Endometrium (tissue), 2 donors: ENCODE measurements around the gene RPL11.
"Not testable (repeated sequence)": the region's sequence is repeated elsewhere in the genome, so short reads cannot be mapped to it uniquely, and the experiment has no call there.

Source experiments
- FAIRE-seq: peaks from 2 replicates; lab custom pipeline; 2012; peaks lifted over from hg19 to GRCh38; lab: Jason Lieb, UNC
- donor health status: control.
- donor health status: control.

Gene RPL11

DNA sequence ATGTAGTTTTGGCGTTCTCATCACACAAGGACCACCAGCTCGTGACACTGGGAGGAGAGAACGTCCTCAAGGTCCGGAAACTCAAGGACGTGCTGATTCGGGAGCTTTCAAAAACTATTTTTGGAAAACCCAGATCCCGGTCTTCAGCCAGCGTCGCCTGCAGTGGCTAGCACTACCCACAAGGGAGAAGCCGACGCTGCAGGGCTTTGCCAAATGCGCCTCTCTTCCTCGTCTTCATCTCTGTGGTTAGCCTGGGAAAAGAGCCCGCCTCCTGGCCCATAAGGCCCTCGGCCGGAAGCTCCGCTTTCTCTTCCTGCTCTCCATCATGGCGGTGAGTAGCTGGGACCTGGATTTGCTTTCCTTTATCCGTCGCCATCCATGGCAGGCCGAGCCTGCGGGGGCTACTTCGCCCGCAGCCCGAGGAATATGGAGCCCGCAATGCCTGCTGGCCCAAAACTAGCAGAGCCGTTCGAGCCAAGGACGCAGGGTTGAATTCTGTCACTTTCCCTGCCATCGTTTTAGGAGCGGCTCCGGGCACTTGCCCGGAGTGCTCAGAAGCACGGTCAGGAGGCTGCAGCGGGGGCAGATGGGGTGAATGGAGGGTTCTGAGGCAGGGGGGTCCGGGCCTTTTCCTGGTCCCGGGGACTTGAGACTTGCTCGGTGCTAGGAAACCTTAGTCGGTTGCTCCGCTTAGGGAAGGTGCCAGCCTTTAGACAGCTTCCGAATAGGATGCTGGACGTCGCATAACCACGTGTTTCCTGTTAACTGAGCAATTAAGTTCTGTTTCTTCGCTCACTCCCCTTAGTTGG is at the start of gene RPL11:
RPL11 (plus strand) TSS at position 308 of the 809 bp plus-strand sequence; CDS start at position 326, 18 bp downstream.
- peak; percentile 71 for FAIRE-seq

DNA sequence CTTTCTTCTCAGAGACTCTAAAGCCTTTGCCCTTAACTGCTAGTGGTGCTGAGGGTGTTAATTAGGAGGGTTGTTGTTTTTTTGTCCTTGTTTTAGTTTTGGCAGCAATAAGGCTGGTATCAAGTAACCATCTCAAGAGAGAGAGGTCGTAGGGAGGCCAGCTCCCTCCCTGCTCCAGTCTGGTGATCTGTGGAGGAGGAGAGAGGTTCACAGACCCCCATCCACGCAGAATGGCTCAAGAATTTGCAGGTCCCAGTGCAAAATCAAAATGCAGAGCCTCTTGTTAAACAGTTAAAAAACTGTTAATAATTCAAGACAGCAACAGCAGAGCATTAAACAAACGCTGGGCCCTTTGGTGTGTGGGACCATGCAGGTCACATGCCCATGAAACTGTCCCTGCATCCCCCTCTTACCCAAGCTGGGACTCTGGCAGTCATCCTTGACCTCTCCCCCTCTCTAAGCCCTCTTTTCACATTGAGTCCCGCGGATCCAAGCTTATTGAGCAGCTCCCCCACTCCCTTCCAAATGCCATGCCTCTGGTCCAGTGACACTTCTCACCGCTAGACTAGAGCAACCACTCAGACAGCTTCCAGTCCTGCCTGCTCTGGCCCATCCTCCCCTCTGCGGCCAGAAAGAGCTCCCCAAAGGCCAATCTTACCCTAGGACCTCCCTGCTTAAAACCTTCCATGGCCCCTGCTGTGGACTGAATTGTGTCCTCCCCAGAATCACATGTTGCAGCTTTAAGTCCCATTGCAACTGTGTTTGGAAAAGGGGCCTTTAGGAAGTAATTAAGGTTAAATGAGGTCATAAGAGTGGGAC is 47.7 kb upstream of the RPL11 start:
- no peak for FAIRE-seq

DNA sequence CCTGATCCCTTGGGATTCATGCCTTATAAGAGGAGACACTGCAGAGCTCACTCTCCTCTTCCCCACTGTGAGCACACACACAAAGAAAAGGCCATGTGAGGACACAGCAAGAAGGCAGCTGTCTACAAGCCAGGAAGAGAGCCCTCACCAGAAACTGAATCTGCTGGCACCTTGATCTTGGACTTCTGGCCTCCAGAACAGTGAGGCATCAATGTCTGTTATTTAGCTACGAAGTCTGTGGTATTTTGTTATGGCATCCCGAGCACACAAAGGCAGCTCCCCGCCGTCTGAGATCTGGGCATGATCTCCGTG is 47.1 kb upstream of the RPL11 start:
- FAIRE-seq = no peak

DNA sequence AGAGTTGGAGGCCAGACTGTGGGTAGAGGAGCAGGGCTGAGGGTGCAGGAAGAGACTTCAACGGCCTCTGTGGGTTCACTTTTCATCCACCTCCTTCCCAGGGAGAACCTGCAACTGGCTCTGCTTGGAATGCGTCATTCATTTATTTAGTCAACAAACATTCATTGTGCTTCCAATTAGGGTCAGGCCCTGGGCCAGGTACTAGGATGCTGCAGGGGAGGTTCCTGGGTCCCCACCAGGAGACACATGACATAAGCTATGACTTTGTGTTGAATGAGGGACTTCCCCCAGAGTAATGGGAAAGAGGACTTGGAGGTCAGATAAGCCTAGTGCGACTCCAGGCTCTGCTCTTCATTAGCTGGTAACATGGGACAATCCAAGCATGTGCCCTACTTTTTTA is 46.3 kb upstream of the RPL11 start:
- FAIRE-seq = no peak

GRCh38 chr1:23646091-23646490 is 45.5 kb upstream of the RPL11 start:
- FAIRE-seq = no peak

GRCh38 chr1:23646541-23646940 is 45.1 kb upstream of the RPL11 start:
- FAIRE-seq = no peak

GRCh38 chr1:23648576-23648975 is 43.0 kb upstream of the RPL11 start:
- no peak for FAIRE-seq

- FAIRE-seq = not testable (repeated sequence)
Observed at GRCh38 chr1:23649157-23649556, 42.4 kb upstream of the RPL11 start.

GRCh38 chr1:23650344-23650990 is 41.1 kb upstream of the RPL11 start:
- FAIRE-seq = no peak

DNA sequence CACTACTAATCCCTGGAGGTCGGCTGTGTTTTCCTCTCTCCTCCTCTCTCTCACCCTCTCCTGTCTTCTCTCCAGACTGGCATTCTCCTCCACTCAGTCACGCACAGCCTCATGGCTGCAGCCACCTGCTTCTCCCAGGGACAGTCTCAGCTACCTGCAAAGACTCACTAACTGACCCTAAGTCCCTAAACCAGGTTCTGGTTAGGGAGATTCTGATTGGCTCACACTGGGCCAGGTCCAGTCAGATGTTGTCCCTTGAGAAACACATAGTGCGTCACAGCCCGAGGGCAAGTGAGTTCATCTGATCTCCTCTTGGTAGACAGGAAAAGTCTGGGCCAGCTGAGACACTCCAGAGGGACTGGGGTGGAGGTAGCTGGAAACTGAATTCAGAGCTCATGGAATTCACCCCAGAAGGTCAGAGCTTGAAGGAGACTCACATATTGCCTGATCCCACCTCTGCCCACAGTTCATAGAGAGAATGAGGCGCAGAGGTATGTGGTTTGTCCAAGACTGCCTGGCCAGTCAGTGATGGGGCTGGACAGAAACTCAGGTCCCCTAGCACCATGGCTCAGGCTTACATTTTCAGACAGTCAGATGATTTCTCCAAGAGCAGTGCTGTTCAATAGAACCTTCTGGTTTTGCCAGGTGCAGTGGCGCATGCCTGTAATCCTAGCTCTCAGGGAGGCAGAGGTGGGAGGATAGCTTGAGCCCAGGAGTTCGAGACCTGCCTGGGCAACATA is 40.4 kb upstream of the RPL11 start:
- no peak for FAIRE-seq

GRCh38 chr1:23657659-23658275 is 33.8 kb upstream of the RPL11 start:
- FAIRE-seq = peak; percentile 18

DNA sequence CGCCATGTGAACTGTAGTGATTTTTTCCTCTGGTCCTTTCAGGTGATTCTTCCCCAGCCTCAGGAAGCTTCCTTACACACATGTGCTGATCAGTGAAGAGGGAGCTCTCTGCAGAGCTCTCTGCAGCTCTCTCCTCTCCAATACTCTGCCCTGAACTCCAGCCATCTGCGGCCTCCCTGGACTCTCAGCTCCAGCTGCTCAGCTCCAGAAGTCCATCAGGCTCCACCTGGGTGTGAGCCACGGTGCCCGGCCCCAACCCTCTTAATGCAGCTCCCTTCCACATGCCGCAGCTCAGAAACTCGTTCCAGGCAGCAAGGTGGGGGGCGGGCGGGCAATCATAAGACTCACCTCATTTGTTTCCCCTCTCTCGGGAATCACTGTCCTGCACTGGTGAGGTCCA is 30.9 kb upstream of the RPL11 start:
- no peak for FAIRE-seq

DNA sequence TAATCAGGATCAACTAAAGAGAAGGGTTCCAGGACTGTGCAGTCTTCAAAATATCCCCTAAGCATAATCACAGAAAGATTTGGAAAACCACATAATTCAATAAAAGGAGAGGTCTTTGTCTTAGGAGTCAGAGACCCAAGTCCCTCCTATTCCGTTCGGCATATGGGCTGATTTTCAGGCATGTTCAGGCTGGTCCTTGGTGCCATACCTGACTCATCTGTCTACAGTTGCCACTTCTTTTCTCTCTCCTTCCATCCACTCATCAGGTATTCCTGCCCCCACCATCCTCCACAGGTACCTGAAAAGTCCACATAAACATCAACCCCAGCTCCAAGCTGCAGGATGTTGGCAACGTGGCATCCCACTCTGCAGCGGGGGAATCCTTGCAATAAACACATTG is 29.7 kb upstream of the RPL11 start:
- FAIRE-seq = no peak

DNA sequence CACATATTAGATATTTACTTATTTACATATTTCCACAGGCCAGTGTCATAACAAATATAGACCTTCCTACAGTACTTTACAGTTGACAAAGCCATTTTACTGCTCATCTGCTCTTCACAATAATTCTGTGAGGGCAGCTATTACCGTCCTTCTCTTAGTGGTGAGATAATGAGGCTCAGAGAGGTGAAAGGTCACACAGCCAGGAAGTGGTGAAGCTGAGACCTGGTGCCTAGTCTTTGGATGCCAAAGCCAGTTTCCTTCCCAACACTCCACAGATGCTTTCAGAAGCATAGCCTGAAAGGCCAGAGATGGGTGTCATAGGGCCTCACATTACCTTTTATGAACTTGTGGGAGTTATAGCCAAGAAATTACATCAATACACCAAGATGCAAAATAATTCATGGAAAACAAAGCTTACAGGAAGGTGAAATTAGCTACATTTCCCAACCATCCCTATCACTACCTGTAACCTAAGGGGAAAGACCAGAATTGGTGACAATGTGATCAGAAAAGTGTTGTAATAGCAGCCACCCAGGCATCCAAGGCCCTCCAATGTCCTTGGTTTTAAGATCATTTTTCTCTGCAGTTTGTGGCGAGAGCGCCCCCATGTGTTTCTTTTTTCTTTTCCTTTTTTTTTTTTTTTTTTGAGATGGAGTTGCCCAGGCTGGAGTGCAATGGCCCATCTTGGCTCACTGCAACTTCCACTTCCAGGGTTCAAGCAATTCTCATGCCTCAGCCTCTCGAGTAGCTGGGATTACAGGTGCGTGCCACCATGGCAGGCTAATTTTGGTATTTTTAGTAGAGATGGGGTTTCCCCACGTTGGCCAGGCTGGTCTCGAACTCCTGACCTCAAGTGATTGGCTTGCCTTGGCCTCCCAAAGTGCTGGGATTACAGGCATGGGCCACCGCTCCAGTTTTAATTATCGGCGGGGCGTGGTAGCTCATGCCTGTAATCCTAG is 26.5 kb upstream of the RPL11 start:
- no peak for FAIRE-seq

- no peak for FAIRE-seq
Observed at GRCh38 chr1:23667411-23667810, 24.2 kb upstream of the RPL11 start.

GRCh38 chr1:23670709-23671108 is 20.9 kb upstream of the RPL11 start:
- FAIRE-seq = no peak

- no peak for FAIRE-seq
Observed at GRCh38 chr1:23673086-23673813, 18.4 kb upstream of the RPL11 start.

DNA sequence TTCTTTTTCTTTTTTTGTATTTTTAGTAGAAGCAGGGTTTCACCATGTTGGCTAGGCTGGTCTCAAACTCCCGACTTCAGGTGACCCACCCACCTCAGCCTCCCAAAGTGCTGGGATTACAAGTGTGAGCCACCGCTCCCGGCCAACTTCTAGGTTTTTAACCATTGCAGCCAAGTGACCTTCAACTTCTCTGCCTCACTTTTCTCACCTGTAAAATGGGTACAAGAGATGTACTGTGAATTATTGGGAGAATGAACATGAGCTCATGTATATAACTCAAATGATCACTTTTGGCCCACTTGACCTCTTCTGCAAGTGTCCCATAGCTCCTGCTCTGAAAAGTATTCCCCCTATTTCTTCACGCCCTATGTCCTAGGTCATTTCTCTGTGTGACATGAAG is 11.8 kb upstream of the RPL11 start:
- no peak for FAIRE-seq

- no peak for FAIRE-seq
Observed at GRCh38 chr1:23682946-23683345, 8.7 kb upstream of the RPL11 start.

DNA sequence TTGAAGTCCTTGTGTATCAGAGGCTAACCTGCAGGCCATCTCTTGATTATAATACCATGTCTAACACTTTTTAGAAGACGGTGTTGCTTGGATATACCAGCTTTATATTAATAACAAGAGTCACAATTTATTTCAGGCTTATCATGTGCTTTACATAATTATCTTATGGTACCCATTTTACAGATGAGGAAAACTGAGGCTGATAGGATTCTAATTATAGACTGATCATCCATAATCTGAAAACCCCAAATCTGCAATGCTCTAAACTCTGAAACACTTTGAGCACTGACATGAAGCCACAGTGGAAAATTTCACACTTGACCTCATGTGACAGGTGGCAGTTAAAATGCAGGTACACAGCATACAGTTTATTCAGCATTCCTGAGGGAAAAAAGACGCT is 7.2 kb upstream of the RPL11 start:
- no peak for FAIRE-seq
